GM18502 (cell line): Measurements from ENCODE around the gene ARSB.
"Not testable (repeated sequence)": the region's sequence is repeated elsewhere in the genome, so short reads cannot be mapped to it uniquely, and the experiment has no call there.

Experiments
- ATAC-seq: cut with Tn5 transposase; IDR thresholded peaks from one replicate; pipeline ENCODE4 v1.9.1; 2021; ENCODE audit warnings: mild to moderate bottlenecking; ENCODE audit not compliant: unreplicated experiment, poor library complexity

The ARSB gene

DNA sequence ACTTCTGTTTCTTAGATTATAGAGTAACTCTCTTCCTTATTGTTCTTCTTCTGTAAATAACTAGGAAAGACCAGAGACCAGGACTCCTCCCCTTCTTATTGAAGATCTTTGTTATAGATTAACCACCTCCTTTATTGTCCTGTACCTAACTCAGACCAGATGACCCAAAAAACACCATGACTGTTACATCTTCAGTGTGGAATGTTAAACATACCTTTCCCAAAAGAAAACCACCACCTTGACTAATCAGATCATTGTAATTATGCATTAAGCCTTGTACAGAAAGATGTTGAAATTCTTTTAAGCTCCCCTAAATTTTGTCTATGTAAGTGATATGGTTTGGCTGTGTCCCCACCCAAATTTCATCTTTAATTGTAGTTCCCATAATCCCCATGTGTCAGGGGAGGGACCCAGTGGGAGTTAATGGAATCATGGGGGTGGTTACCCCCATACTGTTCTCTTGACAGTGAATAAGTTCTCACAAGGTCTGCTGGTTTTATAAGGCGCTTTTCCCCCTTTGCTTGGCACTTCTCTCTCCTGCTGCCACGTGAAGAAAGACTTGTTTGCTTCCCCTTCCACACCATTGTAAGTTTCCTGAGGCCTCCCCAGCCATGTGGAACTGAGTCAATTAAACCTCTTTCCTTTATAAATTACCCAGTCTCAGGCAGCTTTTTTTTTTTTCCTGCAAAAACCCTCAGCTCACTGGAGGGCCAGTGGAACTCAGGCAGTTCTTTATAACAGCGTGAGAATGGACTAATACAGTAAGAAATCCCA lies 26.3 kb downstream of the ARSB start:
- no peak for ATAC-seq

DNA sequence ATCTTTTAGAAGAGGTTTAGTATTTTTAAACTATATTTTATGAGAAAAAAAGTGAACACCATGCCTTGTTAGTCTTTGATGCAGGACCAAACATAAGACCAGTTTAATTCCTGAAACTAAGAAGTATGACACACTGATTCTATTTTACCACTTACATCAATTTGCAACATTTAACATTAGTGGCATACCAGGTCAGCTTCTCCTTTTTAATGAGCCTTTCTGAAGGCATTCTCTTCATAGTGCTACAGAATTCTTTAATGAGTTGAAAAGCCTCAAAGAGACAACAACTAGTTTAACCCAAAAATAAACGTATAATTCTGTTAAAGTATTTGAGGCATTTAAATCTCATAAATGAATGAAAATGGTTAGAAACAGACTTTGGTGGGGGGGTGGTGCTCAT lies 28.2 kb downstream of the ARSB start:
- no peak for ATAC-seq

GRCh38 chr5:78953092-78953800 lies 31.9 kb downstream of the ARSB start:
- ATAC-seq: no peak

DNA sequence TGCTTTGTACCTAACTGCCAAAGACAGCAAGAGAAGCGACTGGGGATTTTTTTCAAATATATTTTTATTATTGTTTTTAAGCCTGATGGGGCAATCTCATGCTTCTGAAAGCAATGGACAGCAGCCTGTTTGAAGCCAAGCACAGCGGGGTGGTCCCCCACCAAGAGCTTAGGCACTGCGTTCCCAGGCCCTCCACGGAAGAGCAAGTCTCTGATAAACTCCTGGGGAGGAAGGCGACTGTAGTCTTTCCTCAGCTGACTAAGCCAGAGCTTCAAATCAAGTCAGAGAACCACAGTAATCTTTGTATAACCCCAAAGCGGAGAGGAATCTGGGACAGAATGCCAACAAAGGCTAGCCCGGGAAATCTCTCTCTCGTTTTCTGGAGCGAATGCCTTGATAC lies 54.4 kb downstream of the ARSB start:
- no peak for ATAC-seq

GRCh38 chr5:78929833-78930232 lies 55.3 kb downstream of the ARSB start:
- no peak for ATAC-seq

DNA sequence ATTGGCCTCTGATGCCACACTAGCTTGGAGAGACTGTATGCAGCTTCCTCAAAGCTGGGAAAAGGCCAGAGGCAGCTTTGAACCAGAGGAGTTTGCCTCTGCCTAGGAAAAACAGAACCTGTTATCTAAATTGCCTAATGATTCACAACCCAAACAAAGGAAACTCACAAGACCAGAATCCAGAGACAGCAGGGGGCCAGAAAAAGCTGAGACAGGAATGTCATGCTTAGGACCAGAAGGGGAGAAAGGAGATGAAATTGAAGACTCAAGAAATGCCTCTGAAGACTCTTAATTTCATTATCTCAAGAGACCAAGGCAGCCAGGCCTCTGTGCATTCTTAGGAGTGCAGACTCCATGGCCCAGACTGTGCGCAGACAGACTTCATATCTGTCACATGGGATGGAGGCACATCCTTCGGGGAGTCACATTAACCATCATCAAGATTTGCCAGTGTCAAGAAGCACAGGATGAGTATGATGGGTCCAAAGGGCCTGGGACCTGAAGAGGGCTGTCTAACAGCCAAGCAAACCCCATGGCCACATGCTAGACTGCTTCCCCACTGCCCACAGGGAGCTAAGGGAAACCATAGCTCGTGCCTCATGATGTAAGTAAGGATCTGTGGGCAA lies 57.3 kb downstream of the ARSB start:
- no peak for ATAC-seq

DNA sequence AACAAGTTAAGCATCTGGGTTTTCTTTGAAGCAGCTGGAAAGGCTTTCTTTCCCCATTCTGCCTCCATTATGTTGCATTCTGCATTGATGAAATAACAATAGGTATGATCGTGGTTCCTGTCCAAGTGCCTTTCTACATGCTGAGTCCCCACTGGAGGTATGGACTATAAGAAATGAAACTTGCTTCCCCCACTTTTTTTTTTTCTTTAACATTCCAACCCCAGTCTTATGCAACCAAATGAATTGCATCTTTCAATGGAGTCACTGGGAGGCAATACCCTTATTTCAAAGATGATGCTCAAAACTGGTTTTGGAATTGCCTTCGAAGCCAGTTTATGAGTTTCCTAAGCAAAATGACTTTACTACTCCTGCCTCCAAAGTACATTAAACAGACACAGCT lies 58.9 kb downstream of the ARSB start:
- no peak for ATAC-seq

GRCh38 chr5:78925129-78925876 lies 59.8 kb downstream of the ARSB start:
- no peak for ATAC-seq

DNA sequence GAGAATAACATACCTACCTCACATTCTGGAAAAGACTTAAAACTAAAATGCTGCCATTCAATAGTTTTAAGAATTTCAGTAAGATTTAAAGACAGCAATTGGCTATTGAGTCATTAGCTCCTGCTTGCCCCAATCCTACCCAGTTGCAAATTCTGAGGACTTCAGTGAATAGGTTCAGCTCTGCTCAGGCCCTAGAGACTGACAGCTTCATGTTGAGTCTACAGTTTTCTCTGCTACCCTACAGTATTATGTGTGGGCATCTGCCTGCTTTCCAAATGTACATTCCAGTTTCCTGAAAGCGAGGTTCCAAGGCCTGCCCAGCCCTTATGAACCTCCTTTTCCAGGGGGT lies 61.5 kb downstream of the ARSB start:
- ATAC-seq: peak; percentile 10

DNA sequence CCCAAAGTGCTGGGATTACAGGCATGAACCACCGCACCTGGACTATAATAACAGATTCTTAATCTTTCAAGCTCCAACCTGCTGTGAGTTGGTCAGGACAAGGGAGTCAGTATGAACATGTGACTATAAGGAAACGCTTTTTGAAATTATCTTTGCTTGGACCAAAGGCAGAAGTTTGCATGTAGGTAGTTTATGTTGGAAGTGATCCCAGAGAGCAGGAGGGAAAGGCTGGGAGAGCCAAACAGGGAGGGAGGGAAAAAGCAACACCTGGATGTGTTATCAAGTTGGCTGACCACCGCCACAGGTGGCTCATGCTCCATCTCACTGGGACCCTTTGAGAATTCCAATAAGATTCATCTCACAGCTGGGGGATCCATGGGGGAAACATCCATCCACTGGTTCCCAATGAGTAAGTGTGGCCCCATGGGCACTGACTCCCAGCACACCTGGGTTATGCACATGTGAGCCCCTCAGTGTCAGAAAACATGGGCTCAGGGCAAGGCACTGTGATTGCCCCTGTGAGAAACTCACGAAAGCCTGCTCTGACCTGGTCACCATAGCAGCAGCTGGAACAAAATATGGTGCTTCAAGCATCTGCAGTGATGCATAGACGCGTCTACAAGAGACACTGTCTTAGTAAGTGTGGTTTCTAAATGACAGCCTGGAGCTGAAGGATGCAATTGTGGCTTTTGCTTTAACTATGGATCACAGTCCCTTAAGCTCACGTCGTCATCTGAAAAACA lies 62.1 kb downstream of the ARSB start:
- peak; percentile 65 for ATAC-seq

GRCh38 chr5:78920604-78921003 lies 64.5 kb downstream of the ARSB start:
- ATAC-seq: no peak

- ATAC-seq: no peak
These were observed 65.3 kb downstream of the ARSB start for GRCh38 chr5:78919796-78920195.

DNA sequence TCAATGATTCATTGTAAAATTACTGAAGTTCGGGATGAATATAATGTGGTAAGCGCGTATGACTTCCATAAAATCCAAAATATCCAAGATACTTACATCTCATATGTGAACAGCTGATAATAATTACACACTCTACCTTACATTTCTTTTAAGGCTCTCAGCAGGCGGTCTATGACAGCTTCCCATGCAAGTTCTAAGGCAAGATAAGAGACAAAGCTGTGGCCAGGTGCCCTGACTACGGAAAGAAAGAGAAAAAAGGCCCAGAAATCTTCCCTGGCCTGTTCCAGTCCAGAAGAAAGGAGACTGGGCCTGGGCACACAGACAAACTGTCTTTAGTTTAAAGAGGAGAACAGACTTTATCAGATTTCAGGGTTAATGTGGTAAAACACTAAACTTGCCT lies 69.1 kb downstream of the ARSB start:
- no peak for ATAC-seq

GRCh38 chr5:78915170-78915569 lies 69.9 kb downstream of the ARSB start:
- no peak for ATAC-seq

- ATAC-seq: no peak
These were observed 72.3 kb downstream of the ARSB start for GRCh38 chr5:78912811-78913210.

DNA sequence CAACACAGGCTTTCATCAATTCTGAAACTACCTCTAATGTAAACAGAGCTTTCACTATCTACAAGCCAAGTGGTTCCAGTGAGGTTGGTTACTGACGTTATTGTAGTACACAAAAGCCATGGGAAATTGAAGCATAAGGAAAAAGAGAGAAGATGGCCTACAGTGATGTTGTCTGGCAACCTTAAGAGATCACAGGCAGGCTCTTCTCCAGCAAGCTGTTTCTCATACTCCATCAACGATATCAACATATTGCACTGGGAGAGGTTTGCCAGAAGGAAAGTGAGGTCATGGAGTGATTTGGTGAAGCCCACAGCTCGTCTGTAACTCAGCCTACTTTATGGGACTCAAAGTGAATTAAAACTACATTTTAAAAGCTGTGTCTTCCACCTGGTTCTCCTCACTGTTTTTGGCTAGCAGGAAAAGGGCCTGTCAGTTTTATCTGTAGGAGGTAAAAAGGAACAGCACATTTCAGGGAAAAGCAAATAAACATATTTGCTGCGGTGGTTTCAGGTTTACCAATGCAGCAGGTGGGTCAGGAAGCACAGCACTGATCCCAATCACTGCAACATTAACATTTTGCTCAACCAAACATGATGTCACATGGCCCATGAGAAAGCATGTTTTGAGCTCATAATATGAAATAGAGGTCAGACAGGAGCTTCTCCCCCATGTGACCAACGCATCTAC lies 72.9 kb downstream of the ARSB start:
- no peak for ATAC-seq

DNA sequence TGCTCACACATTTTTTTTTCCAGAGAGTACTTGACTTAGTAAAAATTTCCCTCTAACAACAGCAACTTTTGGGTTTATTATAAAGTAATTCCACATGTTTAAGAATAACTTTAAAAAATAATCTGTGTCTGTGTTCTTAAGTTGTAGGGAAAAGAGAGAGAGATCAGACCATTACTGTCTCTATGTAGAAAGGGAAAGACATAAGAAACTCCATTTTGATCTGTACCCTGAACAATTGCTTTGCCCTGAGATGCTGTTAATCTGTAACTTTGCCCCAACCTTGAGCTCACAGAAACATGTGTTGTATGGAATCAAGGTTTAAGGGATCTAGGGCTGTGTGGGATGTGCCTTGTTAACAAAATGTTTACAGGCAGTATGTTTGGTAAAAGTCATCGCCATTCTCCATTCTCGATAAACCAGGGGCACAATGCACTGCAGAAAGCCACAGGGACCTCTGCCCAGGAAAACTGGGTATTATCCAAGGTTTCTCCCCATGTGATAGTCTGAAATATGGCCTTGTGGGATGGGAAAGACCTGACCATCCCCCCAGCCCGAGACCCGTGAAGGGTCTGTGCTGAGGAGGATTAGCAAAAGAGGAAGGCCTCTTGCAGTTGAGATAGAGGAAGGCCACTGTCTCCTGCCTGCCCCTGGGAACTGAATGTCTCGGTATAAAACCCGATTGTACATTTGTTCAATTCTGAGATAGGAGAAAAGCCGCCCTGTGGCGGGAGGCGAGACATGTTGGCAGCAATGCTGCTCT lies 75.7 kb downstream of the ARSB start:
- ATAC-seq: not testable (repeated sequence)

DNA sequence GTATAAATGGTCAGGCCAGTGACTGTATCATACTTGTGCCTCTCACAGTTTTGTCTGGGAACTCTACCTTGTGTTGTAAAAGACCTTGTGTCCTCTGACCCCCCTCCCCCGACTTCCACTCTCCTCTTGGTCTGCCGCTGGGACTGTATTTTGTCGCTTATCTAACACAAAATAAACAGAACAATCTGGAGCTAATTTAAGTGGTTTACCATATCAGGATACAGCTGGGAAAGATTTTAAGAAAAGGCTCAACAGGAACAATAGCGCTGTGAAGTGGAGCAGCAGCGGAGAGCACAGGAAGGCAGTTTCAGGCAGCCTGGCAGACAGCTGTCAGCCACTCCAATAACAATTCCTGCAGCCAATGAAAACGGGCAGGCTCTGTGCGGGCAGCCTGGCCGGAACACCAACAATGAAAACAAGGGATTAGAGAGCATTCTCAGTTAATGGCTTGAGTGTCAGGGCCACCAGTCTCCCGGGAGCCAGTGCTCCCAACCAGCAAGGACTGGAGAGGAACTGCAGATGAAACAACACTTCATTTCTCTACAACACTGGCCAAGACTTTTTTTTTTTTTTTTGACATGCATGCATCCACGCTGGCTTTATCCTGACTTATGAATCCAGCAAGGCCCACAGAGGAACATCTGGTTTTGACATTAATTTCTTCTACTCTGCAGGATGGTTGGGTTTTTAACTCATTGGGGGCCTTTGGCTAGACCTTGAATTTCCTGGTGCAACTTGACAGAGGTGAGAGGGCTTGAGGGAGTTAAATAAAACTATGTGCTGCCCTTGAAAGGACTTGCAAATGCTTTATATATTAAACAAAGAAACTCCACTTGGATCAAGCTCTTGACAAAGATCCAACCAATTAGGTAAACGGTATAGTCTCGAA lies 76.7 kb downstream of the ARSB start:
- ATAC-seq: no peak
